ENCODE measurements around the gene RRBP1. TPM values are rescaled to one million over a fixed set of nuclear protein-coding genes. Genes with fewer than 3 reads are reported as not detected.

The RRBP1 gene
- total RNA-seq, 2 experiments from 2014 or later = 26.4 to 27.2 TPM

DNA sequence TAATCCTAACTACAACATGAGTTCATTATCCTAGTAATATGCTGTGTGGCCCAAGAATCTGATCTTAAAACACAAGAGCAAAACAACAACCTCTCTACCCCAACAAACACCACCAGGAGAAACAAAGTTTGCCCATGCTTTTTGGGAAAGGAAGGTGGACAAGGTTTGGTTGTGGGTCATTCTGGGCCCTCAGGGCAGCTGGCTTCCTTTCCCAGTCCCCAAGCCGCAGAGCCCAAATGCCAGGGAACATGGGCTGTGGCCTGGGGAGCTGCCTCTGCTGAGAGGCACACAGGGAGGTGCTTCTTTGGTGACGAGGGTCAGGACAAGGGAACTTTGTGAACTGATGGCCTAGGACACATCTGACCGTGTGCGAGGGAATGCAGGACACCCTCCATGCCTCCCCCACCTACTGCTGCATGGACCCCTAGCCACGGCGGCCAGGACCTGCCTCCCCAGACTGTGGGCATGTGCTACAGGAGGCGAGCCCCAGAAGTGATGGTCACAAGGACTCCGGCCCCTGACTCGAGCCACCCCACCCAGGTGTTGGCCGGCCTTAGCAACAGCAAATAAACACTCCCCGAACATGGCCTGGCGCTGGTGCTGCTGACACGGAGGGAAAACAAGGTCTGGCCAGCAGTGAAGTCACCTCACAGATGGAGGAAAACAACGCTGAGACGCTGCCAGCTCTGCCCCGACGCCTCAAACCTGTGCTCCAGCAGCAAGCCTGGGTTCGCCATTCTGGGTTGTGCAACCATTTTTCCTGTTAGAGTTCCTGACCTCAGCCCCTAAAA, 55.6 kb downstream of the RRBP1 start:
- POLR2A ChIA-PET = no interaction called here
- H3K36me3 ChIP-seq (ENCODE audit: insufficient read depth, low read length) = peaks cover 47% of the 10 kb centered on the region
- no peak overlapping the region for H3K27ac Mint-ChIP-seq

DNA sequence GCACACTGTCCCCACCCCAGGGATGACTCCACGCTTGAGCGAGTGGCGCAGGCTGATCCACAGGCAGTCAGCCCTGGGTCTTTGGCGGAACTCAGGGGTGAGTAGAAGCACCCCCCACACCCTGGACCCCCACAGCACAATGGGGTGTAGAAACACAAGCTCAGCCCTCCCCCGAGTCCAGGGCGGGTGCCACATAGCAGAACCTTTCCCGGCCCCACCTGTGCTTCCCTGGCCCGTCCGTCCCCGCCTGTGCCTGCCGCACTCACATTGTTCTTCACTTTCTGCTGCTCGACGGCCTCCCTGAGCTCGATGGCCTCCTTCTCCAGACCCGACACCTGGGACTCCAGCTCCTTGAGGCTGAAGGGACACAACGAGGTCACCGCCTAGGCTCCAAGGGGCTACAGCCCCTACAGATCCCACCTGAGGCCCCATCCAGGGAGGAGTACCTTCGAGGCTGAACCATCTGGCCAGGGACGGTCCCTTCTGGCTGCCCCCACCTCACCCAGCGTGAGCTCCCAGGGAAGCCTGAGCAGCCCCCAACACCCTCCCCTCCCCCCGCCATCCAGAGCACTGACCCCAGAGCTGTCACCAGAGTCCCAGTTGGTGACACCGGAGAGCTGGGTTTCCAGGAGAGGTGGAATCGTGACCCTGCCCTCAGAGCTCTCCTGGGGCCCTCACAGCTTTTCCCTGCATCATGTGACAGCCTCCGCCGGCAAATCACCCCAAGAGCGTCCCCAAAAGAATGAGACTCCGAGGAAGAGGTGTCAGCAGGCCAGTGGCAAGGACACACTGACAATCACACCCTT, 56.6 kb downstream of the RRBP1 start:
- Histone ChIP-seq H3K36me3 (ENCODE audit: insufficient read depth, low read length) (peaks cover 49% of the 10 kb centered on the region), H3K4me1 (ENCODE audit: insufficient read depth, low read length) (no peaks in the 10 kb centered on the region), H3K27me3 (ENCODE audit: control insufficient read depth in 1 of 2, insufficient read depth in 2 of 2, low read length in 2 of 2) (no peaks in the 10 kb centered on the region), H3K9me3 (ENCODE audit: control insufficient read depth in 1 of 2, insufficient read depth in 1 of 2, low read length in 2 of 2) (no peaks in the 10 kb centered on the region), H3K4me3 (ENCODE audit: low read length) (no peak overlapping the region), H3K27ac (ENCODE audit: low read depth in 1 of 2, low read length in 2 of 2) (no peak overlapping the region)
- Mint-ChIP-seq H3K4me1 (ENCODE audit: low read depth) (no peaks in the 10 kb centered on the region), H3K4me3 (no peak overlapping the region), H3K36me3 (ENCODE audit: low read depth) (peaks cover 39% of the 10 kb centered on the region), H3K27me3 (no peaks in the 10 kb centered on the region), H3K27ac (no peak overlapping the region), H3K9me3 (no peaks in the 10 kb centered on the region)
- ATAC-seq (ENCODE audit: poor library complexity) (no peak), DNase-seq (no peak)
- CTCF ChIA-PET = no interaction called here
- TF ChIP-seq, protein P1, sequence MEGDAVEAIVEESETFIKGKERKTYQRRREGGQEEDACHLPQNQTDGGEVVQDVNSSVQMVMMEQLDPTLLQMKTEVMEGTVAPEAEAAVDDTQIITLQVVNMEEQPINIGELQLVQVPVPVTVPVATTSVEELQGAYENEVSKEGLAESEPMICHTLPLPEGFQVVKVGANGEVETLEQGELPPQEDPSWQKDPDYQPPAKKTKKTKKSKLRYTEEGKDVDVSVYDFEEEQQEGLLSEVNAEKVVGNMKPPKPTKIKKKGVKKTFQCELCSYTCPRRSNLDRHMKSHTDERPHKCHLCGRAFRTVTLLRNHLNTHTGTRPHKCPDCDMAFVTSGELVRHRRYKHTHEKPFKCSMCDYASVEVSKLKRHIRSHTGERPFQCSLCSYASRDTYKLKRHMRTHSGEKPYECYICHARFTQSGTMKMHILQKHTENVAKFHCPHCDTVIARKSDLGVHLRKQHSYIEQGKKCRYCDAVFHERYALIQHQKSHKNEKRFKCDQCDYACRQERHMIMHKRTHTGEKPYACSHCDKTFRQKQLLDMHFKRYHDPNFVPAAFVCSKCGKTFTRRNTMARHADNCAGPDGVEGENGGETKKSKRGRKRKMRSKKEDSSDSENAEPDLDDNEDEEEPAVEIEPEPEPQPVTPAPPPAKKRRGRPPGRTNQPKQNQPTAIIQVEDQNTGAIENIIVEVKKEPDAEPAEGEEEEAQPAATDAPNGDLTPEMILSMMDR (IDR thresholded peaks at IDR 0.05) = no peak
- POLR2A ChIA-PET = no interaction called here
- intact Hi-C loops (cut with DNase I, micrococcal nuclease) = no loop called here

More for the DNA sequence above, 55.6 kb downstream of the RRBP1 start:
- peaks cover 48% of the 10 kb centered on the region for H3K36me3 Mint-ChIP-seq (ENCODE audit: low read depth)
- DNase-seq (no peak), ATAC-seq (ENCODE audit: poor library complexity) (no peak)
- Histone ChIP-seq H3K4me1 (ENCODE audit: insufficient read depth, low read length) (no peaks in the 10 kb centered on the region), H3K9me3 (ENCODE audit: control insufficient read depth in 1 of 2, insufficient read depth in 1 of 2, low read length in 2 of 2) (no peaks in the 10 kb centered on the region), H3K27ac (ENCODE audit: low read depth in 1 of 2, low read length in 2 of 2) (no peak overlapping the region), H3K4me3 (ENCODE audit: low read length) (no peak overlapping the region), H3K27me3 (ENCODE audit: control insufficient read depth in 1 of 2, insufficient read depth in 2 of 2, low read length in 2 of 2) (no peaks in the 10 kb centered on the region)
- intact Hi-C loops (cut with DNase I, micrococcal nuclease) = no loop called here
- no peak overlapping the region for H3K4me3 Mint-ChIP-seq
- no peaks in the 10 kb centered on the region for H3K27me3 Mint-ChIP-seq
- H3K9me3 Mint-ChIP-seq = no peaks in the 10 kb centered on the region
- CTCF ChIA-PET = no interaction called here
- TF ChIP-seq, protein P1 (IDR thresholded peaks at IDR 0.05) = no peak
- H3K4me1 Mint-ChIP-seq (ENCODE audit: low read depth) = no peaks in the 10 kb centered on the region

DNA sequence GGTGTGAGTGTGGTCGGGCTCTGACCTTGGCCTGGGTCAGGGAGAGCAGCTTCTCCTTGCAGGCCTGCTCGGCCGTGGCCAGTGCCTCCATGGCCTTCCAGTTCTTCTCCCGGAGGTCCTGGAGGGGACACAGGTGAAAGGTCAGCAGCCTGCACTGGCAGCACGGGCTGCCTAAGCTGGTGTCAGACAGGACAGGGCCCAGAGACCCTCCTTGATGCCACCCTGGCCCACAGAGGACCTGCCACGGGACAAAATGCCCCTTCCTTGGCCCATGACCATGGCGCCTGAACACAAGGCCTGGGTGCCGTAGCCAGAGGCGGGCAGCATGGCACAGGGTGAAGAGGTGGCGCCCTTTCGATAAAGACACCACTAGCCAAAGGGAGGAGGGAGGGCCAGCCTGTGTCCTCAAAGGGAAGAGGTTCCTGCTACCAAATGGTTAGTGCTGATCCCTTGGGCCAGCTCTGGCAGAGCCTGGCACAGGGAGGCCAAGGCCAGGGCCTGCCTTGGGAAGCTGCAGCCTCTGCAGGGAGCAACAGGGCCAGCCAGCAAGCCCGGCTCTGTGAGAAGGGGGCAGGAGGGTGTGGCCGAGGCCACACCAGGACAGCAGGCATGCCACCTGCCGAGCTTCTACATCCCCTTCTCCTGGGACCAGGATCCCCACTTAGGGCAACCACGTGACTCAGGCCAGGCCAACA, 57.3 kb downstream of the RRBP1 start:
- intact Hi-C loops (cut with DNase I, micrococcal nuclease) = no loop called here
- Mint-ChIP-seq H3K36me3 (ENCODE audit: low read depth) (peaks cover 40% of the 10 kb centered on the region), H3K4me3 (no peak overlapping the region), H3K9me3 (no peaks in the 10 kb centered on the region), H3K4me1 (ENCODE audit: low read depth) (no peaks in the 10 kb centered on the region), H3K27me3 (no peaks in the 10 kb centered on the region), H3K27ac (no peak overlapping the region)
- Histone ChIP-seq H3K4me3 (ENCODE audit: low read length) (no peak overlapping the region), H3K9me3 (ENCODE audit: control insufficient read depth in 1 of 2, insufficient read depth in 1 of 2, low read length in 2 of 2) (no peaks in the 10 kb centered on the region), H3K27me3 (ENCODE audit: control insufficient read depth in 1 of 2, insufficient read depth in 2 of 2, low read length in 2 of 2) (no peaks in the 10 kb centered on the region), H3K36me3 (ENCODE audit: insufficient read depth, low read length) (peaks cover 50% of the 10 kb centered on the region), H3K4me1 (ENCODE audit: insufficient read depth, low read length) (no peaks in the 10 kb centered on the region), H3K27ac (ENCODE audit: low read depth in 1 of 2, low read length in 2 of 2) (no peak overlapping the region)
- CTCF ChIA-PET = no interaction called here
- DNase-seq (no peak), ATAC-seq (ENCODE audit: poor library complexity) (no peak)
- TF ChIP-seq, protein P1 (IDR thresholded peaks at IDR 0.05) = no peak
- POLR2A ChIA-PET = no interaction called here
